ENCODE measurements around the gene KRTAP5-10. TPM values are rescaled to one million over a fixed set of nuclear protein-coding genes. Genes with fewer than 3 reads are reported as not detected.
"Not testable (repeated sequence)": the region's sequence is repeated elsewhere in the genome, so short reads cannot be mapped to it uniquely, and the experiment has no call there.

Gene KRTAP5-10
- total RNA-seq, 2 experiments from 2014 or later, result not detected

DNA sequence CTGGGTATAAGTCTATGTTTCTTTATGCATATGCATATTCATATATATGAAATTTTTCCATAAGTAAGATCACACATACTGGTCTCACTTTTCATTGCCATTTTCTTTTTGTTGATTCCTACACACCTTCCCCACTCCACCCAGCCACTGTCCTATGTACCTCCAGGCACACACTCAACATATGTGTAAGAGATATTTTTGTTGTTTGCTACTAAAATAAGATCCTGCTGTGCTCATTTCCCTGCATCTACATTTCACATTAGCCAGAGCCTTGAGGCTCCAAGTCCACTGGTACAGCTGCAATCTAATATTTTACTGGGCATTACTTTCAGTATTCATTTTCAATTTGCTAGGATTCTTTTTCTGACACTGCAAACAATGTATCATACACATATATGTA, 8.1 kb upstream of the KRTAP5-10 start:
- Mint-ChIP-seq H3K4me1 (no peaks in the 10 kb centered on the region), H3K9me3 (no peaks in the 10 kb centered on the region), H3K27ac (no peak overlapping the region), H3K27me3 (peaks cover 25% of the 10 kb centered on the region), H3K36me3 (no peaks in the 10 kb centered on the region), H3K4me3 (no peak overlapping the region)
- no peak for DNase-seq

DNA sequence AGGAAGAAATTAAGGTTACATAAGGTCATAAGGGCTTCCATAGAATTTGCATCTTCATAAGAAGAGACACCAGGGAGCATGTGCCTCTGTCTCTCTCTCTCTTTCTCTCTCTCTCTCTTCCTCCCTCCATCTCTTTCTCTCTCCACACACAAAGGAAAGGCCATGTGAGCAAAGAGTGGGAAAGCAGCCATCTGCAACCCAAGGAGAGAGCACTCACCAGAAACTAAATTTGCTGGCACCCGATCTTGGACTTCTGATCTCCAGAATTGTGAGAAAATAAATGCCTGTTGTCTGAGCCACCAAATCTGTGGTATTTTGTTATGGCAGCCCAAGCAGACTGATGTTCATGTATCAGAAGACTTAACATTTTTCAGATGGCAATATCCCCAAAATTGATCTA, 6.4 kb upstream of the KRTAP5-10 start:
- no peak overlapping the region for H3K4me3 Mint-ChIP-seq
- DNase-seq, result no peak
- no peaks in the 10 kb centered on the region for H3K9me3 Mint-ChIP-seq
- H3K27me3 Mint-ChIP-seq, result peaks cover 36% of the 10 kb centered on the region
- H3K36me3 Mint-ChIP-seq, result no peaks in the 10 kb centered on the region
- H3K27ac Mint-ChIP-seq, result no peak overlapping the region
- H3K4me1 Mint-ChIP-seq, result no peaks in the 10 kb centered on the region

DNA sequence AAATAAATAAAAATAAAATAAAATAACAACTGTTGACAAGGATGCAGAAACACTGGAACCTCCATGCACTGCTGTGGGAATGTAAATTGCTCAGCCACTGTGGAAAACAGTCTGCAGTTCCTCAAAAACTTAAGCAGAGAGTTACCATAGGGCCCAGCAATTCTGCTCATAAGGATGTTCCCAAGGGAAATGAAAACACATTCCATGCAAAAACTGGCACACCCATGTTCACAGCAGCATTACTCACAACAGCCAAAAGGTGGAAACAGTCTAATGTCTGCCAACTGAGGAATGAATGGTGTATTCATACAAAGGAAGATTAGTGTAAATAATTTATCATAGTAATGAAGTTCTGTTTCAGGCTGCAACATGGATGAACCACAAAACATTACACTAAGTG, 3.2 kb upstream of the KRTAP5-10 start:
- no peak overlapping the region for H3K27ac Mint-ChIP-seq
- H3K36me3 Mint-ChIP-seq, result no peaks in the 10 kb centered on the region
- H3K27me3 Mint-ChIP-seq, result peaks cover 54% of the 10 kb centered on the region

DNA sequence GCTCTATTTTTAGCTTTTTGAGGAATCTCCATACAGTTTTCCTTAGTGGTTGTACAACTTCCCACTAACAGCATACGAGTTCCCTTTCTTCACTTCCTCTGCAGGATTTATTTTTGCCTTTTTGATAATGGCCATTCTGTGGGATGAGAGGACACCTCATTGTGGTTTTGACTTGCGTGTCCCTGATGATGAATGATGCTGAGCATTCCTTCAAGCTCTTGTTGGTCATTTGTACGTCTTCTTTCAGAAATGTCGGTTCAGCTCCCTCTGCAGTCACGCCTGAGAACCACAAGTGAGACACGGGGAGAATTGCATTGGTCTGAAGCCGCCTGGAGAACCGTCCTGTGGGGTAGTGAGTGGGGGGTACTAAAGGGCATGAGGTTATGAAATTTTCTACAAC, 2.0 kb upstream of the KRTAP5-10 start:
- no peak for DNase-seq
- H3K9me3 Mint-ChIP-seq, result no peaks in the 10 kb centered on the region
- no peaks in the 10 kb centered on the region for H3K36me3 Mint-ChIP-seq
- peaks cover 49% of the 10 kb centered on the region for H3K27me3 Mint-ChIP-seq
- no peaks in the 10 kb centered on the region for H3K4me1 Mint-ChIP-seq
- no peak overlapping the region for H3K27ac Mint-ChIP-seq
- no peak overlapping the region for H3K4me3 Mint-ChIP-seq

More for the DNA sequence above, 3.2 kb upstream of the KRTAP5-10 start:
- no peak for DNase-seq
- H3K9me3 Mint-ChIP-seq, result no peaks in the 10 kb centered on the region
- H3K4me3 Mint-ChIP-seq, result no peak overlapping the region
- H3K4me1 Mint-ChIP-seq, result no peaks in the 10 kb centered on the region

DNA sequence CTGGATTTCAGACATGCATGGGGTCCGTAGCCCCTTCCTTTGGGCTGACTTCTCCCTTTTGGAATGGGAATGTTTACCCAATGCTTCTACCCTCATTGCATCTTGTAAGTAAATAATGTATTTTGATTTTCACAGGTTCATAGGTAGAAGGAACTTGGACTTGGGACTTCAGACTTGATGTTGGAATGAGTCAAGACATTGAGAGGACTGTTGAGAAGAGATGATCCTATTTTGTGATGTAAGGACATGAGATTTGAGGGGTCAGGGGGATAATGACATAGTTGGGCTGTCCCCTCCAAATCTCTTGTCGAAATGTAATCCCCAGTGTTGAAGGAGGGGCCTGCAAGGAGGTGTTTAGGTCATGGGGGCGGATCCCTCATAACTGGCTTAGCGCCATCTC, 933 bp upstream of the KRTAP5-10 start:
- Mint-ChIP-seq H3K9me3 (no peaks in the 10 kb centered on the region), H3K27ac (no peak overlapping the region), H3K36me3 (no peaks in the 10 kb centered on the region), H3K27me3 (peaks cover 44% of the 10 kb centered on the region), H3K4me1 (no peaks in the 10 kb centered on the region), H3K4me3 (no peak overlapping the region)
- DNase-seq, result no peak

DNA sequence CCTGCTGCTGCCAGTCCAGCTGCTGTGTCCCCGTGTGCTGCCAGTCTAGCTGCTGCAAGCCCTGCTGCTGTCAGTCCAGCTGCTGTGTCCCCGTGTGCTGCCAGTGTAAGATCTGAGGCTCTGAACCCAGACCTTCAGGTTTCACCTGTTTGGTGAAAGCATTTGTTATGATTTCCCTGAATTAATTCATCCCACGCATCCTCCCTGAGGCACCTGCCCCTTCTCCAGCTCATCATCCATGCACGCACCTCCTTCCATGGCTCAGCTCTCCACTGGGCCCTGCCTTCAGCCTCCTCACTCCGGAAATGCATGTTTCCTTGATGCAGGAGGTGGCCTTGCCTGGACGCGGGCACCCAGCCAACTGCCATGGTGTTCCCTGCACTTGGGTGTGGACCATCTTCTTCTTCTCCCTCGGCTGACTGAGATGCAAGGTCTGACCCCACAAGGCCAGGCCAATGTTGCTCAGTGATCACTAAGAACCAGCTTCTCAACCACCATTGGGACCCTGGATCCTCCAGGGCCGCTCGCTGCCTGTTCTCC, 788 bp downstream of the KRTAP5-10 start:
- peaks cover 33% of the 10 kb centered on the region for H3K27me3 Mint-ChIP-seq
- H3K4me1 Mint-ChIP-seq, result no peaks in the 10 kb centered on the region
- no peak overlapping the region for H3K27ac Mint-ChIP-seq
- DNase-seq, result no peak
- no peaks in the 10 kb centered on the region for H3K36me3 Mint-ChIP-seq
- no peaks in the 10 kb centered on the region for H3K9me3 Mint-ChIP-seq
- no peak overlapping the region for H3K4me3 Mint-ChIP-seq

DNA sequence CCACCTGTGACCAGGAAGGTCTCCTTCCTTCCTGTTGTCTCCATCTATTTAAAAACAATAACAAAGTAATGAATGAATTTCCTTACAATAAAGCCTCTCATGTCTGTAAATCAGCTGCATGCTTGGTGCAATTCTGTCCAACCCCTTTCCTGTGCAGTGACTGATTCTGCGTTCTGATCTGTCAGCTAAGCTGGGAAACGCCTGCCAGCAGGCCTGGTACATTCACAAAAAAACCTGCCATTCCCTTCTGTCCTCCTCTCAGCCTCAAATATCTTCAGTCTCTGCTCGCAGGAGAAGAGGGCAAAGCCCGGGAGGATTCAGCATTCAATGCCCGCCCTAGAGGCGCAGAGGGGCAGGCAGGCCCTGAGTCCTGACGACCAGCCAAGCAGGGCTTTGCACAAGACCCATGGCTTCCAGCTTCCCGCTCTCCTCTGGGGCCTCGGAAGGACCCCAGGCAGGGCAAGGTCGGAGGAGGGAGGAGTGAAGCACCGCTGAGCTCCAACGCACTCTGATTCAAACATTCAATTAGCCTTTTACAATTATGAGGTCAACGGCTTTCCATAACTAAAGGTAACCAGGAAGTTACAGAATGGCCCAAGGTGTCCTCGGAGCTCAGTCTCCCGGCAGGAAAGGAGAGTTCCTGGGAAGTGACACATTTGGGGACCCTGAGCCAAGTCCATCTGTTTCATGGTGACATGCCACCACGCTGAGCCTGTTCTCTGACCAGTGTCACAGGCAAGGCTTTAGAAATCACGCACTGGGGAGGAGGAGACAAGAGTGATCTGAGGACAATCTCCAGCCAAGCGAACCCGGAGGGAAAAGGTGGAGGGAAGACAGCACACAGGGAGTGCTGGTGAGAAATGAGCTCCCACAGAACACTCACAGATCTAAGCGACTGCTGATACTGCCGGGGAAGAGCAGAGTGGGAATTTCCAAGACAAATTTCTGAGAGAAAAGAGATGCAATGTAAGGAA, 1.6 kb downstream of the KRTAP5-10 start:
- not testable (repeated sequence) for H3K27ac Mint-ChIP-seq, H3K36me3 Mint-ChIP-seq, H3K4me3 Mint-ChIP-seq, DNase-seq, H3K9me3 Mint-ChIP-seq, H3K4me1 Mint-ChIP-seq
- peaks cover 28% of the 10 kb centered on the region for H3K27me3 Mint-ChIP-seq

DNA sequence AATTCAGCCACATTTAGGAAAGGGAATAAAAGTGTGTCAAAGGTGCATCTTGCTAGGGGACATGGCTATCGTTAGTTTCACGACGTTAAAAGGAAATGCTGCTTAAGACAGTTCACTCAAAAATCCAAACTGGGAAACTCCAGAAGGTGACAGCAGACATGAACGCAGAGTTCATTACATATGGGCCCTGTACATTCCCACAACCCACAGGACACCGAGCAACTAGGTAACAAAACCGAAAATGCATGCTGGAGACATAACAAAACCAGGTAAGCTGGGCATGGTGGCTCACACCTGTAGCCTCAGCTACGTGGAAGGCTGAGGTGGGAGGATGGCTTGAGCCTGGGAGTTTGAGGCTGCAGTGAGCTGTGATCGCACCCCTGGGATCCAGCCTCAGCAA, 2.3 kb downstream of the KRTAP5-10 start:
- H3K36me3 Mint-ChIP-seq, DNase-seq, H3K9me3 Mint-ChIP-seq, H3K4me1 Mint-ChIP-seq, H3K4me3 Mint-ChIP-seq, H3K27ac Mint-ChIP-seq: not testable (repeated sequence)
- peaks cover 28% of the 10 kb centered on the region for H3K27me3 Mint-ChIP-seq

DNA sequence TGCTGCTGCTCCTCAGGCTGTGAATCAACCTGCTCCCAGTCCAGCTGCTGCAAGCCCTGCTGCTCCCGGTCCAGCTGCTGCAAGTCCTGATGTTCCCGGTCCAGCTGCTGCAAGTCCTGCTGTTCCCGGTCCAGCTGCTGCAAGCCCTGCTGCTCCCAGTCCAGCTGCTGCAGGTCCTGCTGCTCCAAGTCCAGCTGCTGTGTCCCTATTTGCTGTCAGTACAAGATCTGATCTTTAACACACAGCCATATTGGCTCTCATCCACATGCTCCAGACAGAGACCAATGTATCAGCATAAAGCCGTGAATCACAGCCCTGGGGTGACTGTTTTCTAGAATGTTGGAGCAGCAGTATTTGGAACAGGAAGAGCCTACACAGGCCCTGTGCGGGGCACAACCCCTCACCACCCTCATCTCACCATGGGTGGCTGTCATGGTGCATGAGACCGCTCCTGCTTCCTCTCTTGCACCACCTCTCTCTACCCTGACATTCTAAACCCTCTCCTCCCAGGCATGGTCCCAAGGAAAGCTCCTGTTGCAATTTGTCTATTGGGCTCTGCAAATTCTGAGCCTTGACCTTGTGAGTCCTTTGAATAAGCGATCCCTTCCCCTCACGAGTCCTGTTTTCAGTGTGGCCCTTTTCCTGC, 3.5 kb downstream of the KRTAP5-10 start:
- Mint-ChIP-seq H3K9me3 (no peaks in the 10 kb centered on the region), H3K27me3 (peaks cover 19% of the 10 kb centered on the region), H3K27ac (no peak overlapping the region), H3K4me1 (no peaks in the 10 kb centered on the region), H3K4me3 (no peak overlapping the region), H3K36me3 (no peaks in the 10 kb centered on the region)
- no peak for DNase-seq

DNA sequence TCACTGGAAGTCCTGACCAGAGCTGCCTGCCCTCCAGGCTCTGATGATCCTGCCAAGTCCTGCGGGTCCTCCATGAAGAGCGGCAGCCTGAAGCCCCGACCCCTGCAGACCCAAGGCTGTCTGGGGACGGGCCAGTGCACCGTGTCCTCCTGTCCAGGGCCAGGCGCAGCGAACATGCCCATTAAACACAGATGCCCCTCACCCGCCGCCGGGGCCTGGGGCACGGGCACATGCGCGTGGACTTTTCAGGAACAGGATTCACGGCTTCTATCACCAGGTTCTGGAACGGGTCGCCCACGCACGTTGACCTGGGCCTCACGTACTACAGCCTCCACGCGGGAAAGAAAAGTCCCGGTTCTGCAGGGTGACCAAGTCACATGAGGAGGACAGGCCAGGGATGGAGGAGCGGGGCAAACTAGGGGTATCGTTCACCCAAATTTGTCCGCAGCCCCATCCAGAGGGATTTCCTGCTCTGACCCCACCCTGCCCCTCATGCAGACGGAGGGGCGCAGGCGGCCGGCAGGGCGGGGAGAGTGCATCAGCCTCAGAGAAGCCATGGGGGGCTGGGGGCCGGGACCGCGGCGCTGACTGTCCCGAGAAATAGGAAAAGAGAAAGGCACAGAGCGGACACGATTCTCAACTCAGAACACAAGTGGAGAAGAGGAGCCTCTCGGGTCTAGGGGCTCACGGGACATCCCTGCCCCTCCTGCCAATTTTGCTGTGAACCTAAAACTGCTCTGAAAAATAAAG, 5.9 kb downstream of the KRTAP5-10 start:
- not testable (repeated sequence) for DNase-seq, H3K27me3 Mint-ChIP-seq, H3K4me1 Mint-ChIP-seq, H3K9me3 Mint-ChIP-seq, H3K4me3 Mint-ChIP-seq, H3K27ac Mint-ChIP-seq, H3K36me3 Mint-ChIP-seq

DNA sequence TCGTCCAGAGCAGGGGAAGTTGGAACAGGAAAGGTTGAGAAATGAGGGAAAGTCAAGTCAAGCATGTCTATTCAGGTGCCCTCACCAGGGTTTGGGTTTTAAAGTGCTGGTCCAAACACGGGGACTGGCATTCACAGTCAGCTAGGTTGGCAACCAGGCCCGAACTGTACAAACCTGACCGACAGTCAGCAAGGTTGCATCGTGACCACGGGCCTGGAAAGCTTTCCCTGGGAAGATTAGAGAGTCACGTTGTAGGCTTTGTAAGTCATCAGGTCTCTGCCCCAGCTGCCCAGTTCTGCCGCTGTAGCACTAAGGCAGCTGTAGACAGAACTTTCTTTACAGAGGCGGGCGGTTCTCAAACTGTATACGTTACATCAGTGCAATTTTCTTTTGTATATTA, 7.4 kb downstream of the KRTAP5-10 start:
- H3K27ac Mint-ChIP-seq, result no peak overlapping the region
- no peaks in the 10 kb centered on the region for H3K9me3 Mint-ChIP-seq
- H3K36me3 Mint-ChIP-seq, result no peaks in the 10 kb centered on the region
- no peaks in the 10 kb centered on the region for H3K27me3 Mint-ChIP-seq
- no peak overlapping the region for H3K4me3 Mint-ChIP-seq
- H3K4me1 Mint-ChIP-seq, result no peaks in the 10 kb centered on the region
- no peak for DNase-seq

DNA sequence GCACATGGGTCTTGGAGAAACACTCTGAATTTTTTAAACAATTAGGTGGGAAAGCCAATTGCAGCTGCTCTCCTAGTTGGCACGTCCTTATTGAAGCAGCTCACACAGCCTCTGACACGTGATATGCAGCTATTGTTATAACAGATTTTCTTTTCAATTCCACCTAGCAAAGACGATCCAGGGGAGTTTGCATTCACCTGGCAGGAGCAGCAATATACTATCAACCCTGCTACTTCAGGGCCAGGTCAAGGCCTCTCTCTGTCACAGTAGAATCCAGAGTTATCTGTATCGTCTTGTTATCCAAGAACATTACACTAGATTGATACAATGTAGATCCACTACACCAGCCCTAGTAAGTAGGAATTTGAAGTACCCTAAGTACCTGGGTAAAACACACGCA, 9.1 kb downstream of the KRTAP5-10 start:
- no peaks in the 10 kb centered on the region for H3K36me3 Mint-ChIP-seq
- no peak overlapping the region for H3K4me3 Mint-ChIP-seq
- H3K27ac Mint-ChIP-seq, result no peak overlapping the region
- no peak for DNase-seq
- no peaks in the 10 kb centered on the region for H3K9me3 Mint-ChIP-seq
- H3K27me3 Mint-ChIP-seq, result no peaks in the 10 kb centered on the region
- H3K4me1 Mint-ChIP-seq, result no peaks in the 10 kb centered on the region

DNA sequence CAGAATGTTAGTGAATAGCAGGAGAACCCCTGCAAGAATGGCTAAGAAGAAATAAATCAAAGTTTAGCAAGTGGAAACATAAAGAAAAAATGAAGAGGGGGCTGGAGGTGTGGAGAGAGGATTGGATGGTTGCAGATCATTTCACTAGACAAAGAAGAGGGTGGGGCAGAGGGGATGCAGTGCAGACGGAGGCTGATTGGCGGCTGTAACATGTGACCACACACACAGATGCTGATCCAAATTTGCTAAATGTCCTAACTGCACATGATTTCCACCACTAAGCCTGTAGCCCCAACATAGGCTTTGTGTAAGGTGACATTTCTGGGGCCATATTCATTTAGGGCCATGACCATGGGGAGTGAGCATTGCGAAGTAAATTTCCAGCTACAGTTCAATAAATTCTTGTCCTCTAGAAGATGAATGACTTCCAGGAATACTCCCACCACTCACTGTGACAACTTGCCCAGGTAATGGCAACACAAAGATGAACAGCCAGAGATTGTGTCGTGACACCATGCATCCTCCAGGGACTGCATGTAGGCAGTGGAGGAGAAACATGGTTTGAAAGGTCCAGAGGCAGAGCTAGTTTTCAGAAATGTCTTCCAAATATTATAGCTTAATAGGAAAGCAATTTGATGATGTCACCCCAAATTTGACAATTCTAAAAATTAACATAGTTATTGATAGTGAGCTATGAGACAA, 10.5 kb downstream of the KRTAP5-10 start:
- Mint-ChIP-seq H3K9me3 (no peaks in the 10 kb centered on the region), H3K27me3 (peaks cover 4% of the 10 kb centered on the region), H3K27ac (no peak overlapping the region), H3K36me3 (no peaks in the 10 kb centered on the region), H3K4me3 (no peak overlapping the region), H3K4me1 (no peaks in the 10 kb centered on the region)
- DNase-seq, result no peak

DNA sequence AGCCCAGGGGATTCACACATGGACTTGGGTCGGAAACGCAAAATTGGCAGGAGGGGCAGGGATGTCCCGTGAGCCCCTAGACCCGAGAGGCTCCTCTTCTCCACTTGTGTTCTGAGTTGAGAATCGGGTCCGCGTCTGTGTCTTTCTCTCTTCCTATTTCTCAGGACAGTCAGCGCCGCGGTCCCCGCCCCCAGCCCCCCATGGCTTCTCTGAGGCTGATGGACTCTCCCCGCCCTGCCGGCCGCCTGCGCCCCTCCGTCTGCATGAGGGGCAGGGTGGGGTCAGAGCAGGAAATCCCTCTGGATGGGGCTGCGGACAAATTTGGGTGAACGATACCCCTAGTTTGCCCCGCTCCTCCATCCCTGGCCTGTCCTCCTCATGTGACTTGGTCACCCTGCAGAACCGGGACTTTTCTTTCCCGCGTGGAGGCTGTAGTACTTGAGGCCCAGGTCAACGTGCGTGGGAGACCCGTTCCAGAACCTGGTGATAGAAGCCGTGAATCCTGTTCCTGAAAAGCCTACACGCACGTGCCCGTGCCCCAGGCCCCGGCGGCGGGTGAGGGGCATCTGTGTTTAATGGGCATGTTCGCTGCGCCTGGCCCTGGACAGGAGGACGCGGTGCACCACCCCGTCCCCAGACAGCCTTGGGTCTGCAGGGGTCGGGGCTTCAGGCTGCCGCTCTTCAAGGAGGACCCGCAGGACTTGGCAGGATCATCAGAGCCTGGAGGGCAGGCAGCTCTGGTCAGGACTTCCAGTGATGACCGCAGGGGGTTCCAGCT, 11.5 kb downstream of the KRTAP5-10 start:
- H3K27me3 Mint-ChIP-seq, H3K27ac Mint-ChIP-seq, DNase-seq, H3K4me1 Mint-ChIP-seq, H3K4me3 Mint-ChIP-seq, H3K9me3 Mint-ChIP-seq, H3K36me3 Mint-ChIP-seq: not testable (repeated sequence)

Measured in activated naive CD8-positive, alpha-beta T cell treated with anti-CD3 and anti-CD28 coated beads for 36 hours (primary cell).